Body of pancreas (tissue), 4 donors: ENCODE measurements around the gene HS6ST3.

Source experiments
- CTCF ChIP-seq, 7 experiments: fragments of 450-650 bp in 4 of 7; fragments of 200-600 bp in 3 of 7; sonication (generic) in 3 of 7; IDR thresholded peaks; one replicate each; pipeline ENCODE4 v1.5.1; 2016 to 2019; ENCODE audit warnings: antibody characterized with exemption in 7 of 7
- POLR2A ChIP-seq, 3 donors: fragments of 450-650 bp; IDR thresholded peaks; one replicate each; pipeline ENCODE4 v1.6.1; 2016; ENCODE audit warnings: antibody characterized with exemption in 3 of 3, mild to moderate bottlenecking in 2 of 3

GRCh38 chr13:96444676-96445075, 354.8 kb downstream of the HS6ST3 start:
- TF ChIP-seq CTCF (IDR thresholded peaks at IDR 0.05) (no peak), POLR2A (IDR thresholded peaks at IDR 0.05) (no peak)
